GM12892 (cell line): Measurements from ENCODE around the gene ANTXRL.
"Not testable (repeated sequence)": the region's sequence is repeated elsewhere in the genome, so short reads cannot be mapped to it uniquely, and the experiment has no call there.

Experiments
- POLR2A ChIP-seq: IDR thresholded peaks from 2 replicates; pipeline ENCODE4 v1.6.1; 2011; ENCODE audit warnings: low read depth, low read length, control low read depth
- POLR2AphosphoS5 ChIP-seq: IDR thresholded peaks from 2 replicates; pipeline ENCODE4 v1.6.1; 2011; ENCODE audit warnings: low read depth, low read length, control low read depth
- TAF1 ChIP-seq: IDR thresholded peaks from 2 replicates; pipeline ENCODE4 v1.6.1; 2011; ENCODE audit warnings: low read depth, mild to moderate bottlenecking, control low read depth, low read length, borderline replicate concordance

DNA sequence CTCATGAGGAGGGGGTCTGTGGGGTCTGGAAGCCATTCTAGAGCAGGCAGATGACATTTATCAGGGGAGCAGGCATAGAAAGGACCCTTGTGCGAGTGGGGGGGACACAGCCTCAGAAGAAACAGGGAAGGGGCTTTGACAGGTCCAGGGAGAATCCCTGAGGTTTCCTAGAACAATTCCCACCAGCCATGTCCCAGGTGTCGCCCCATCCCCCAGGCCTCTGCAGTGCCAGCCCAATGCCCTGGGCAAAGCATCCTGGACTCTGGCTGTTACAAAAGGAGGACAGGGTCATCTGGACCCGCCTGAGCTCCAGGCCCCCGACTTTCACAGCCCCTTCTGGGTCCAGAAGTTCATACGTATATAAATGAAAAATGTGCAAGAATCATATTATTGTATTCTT lies 80.4 kb downstream of the ANTXRL start:
- not testable (repeated sequence) for TF ChIP-seq POLR2A, POLR2AphosphoS5, TAF1
